Loucy (cell line): ENCODE measurements around the gene PUDP.
A peak's percentile ranks its signal among the peaks of the same experiment; 100 is the strongest.

Experiments used
- H2AFZ ChIP-seq: fragments of 200-600 bp; sonication (generic); 2 replicates; pipeline ENCODE4 v1.6.0; 2016; ENCODE audit warnings: antibody characterized with exemption, mild to moderate bottlenecking, low read length, moderate library complexity
- H3F3A ChIP-seq: fragments of 200-600 bp; 2 replicates; pipeline ENCODE4 v1.6.0; 2016; ENCODE audit warnings: antibody characterized with exemption, low read depth, mild to moderate bottlenecking
- H3K27me3 ChIP-seq: fragments of 200-600 bp; sonication (generic); 2 replicates; pipeline ENCODE4 v1.6.1; 2014; ENCODE audit warnings: low read length, mild to moderate bottlenecking; ENCODE audit not compliant: insufficient read depth, poor library complexity, severe bottlenecking
- H3K36me3 ChIP-seq: fragments of 200-600 bp; sonication (generic); 2 replicates; pipeline ENCODE4 v1.6.1; 2016; ENCODE audit warnings: low read length; ENCODE audit not compliant: insufficient read depth
- H3K4me1 ChIP-seq: fragments of 200-600 bp; sonication (generic); 2 replicates; pipeline ENCODE4 v1.5.1; 2014; ENCODE audit warnings: low read length, mild to moderate bottlenecking; ENCODE audit not compliant: insufficient read depth, poor library complexity, severe bottlenecking
- H3K4me2 ChIP-seq: fragments of 200-600 bp; sonication (generic); 2 replicates; pipeline ENCODE4 v1.6.0; 2014; ENCODE audit warnings: antibody characterized with exemption, low read length, low read depth, mild to moderate bottlenecking; ENCODE audit not compliant: poor library complexity, severe bottlenecking
- H3K4me3 ChIP-seq: fragments of 200-600 bp; sonication (generic); 2 replicates; pipeline ENCODE4 v1.5.1; 2014; ENCODE audit warnings: low read length, mild to moderate bottlenecking, mixed read lengths; ENCODE audit not compliant: poor library complexity, severe bottlenecking
- H3K79me2 ChIP-seq: fragments of 200-600 bp; sonication (generic); 2 replicates; pipeline ENCODE4 v1.6.1; 2014; ENCODE audit warnings: low read length; ENCODE audit not compliant: insufficient read depth
- H3K9ac ChIP-seq: fragments of 200-600 bp; sonication (generic); 2 replicates; pipeline ENCODE4 v1.6.0; 2014; ENCODE audit warnings: mild to moderate bottlenecking, low read depth, low read length, moderate library complexity; ENCODE audit not compliant: poor library complexity, severe bottlenecking
- H3K9me2 ChIP-seq: fragments of 200-600 bp; sonication (generic); replicated peaks from 2 replicates; pipeline ENCODE4 v1.6.1; 2016; ENCODE audit warnings: low read depth, low read length, mixed read lengths
- H3K9me3 ChIP-seq: fragments of 200-600 bp; sonication (generic); 2 replicates; pipeline ENCODE4 v1.6.1; 2014; ENCODE audit warnings: mild to moderate bottlenecking, antibody characterized with exemption, low read length, low read depth; ENCODE audit not compliant: insufficient read depth
- H4K20me1 ChIP-seq: fragments of 200-600 bp; sonication (generic); 2 replicates; pipeline ENCODE4 v1.6.0; 2014; ENCODE audit warnings: antibody characterized with exemption, low read length, mild to moderate bottlenecking; ENCODE audit not compliant: insufficient read depth, poor library complexity, severe bottlenecking
- CTCF ChIP-seq: fragments of 200-600 bp; sonication (generic); conservative IDR thresholded peaks from 2 replicates; pipeline ENCODE4 v1.5.1; 2014; ENCODE audit warnings: mild to moderate bottlenecking, antibody characterized with exemption, low read length
- EZH2phosphoT487 ChIP-seq: fragments of 200-600 bp; IDR thresholded peaks from 2 replicates; pipeline ENCODE4 v1.6.1; 2018; ENCODE audit warnings: antibody characterized with exemption, mild to moderate bottlenecking, moderate library complexity, borderline replicate concordance

The PUDP gene

DNA sequence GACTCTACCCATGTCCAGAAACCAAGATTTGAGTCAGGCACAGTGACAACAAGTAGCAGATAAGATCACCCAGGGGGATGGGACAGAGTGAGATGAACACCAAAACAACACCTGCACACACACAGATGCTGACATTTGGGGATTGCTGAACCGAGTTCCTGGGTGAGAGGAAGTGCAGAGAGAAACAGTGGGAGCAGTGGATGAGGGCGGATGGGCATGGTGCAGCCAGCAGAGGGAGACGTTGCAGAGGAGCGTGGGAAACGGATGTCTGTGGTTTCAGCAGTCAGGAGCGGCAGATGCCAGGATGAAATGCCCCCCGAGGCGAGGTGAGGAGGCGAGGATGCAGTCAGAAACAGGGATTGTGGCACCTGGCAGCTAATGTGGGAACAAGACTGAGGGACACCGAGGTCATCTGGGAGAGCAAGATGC, 79.0 kb downstream of the PUDP start:
- H4K20me1 ChIP-seq = no peaks in the 10 kb centered on the region
- H3K27me3 ChIP-seq = no peaks in the 10 kb centered on the region
- no peak for TF ChIP-seq EZH2phosphoT487
- peak; percentile 45 for TF ChIP-seq CTCF
- H3K9me3 ChIP-seq = no peaks in the 10 kb centered on the region
- peaks cover 5% of the 10 kb centered on the region; the same call in 1 of the 2 replicates for H3K36me3 ChIP-seq
- H3K4me2 ChIP-seq = no peak overlapping the region
- H3K9me2 ChIP-seq = no peaks in the 10 kb centered on the region
- no peak overlapping the region for H2AFZ ChIP-seq
- no peaks in the 10 kb centered on the region for H3F3A ChIP-seq
- H3K4me1 ChIP-seq = peaks cover 2% of the 10 kb centered on the region
- H3K9ac ChIP-seq = no peak overlapping the region
- no peaks in the 10 kb centered on the region for H3K79me2 ChIP-seq
- H3K4me3 ChIP-seq = no peak overlapping the region

DNA sequence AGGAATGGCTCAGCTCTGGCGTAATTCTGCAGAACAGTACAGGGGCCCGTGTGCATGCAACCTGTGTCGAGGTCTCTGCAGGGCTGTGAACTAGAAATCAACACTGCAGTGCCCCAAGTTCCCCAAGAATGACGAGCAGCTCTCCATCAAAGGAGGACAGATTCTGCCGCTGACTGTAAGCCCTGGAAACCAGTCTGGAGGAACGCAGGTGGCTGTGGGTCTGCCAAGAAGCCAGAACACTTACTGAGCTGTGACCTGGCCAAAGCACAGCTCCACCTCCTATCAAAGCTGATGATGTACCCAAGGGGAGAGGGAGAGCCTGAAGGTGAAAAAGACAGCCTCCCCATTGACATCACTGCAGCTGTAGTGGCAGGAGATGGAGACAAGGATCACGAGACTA, 80.7 kb downstream of the PUDP start:
- no peak overlapping the region for H3K4me2 ChIP-seq

DNA sequence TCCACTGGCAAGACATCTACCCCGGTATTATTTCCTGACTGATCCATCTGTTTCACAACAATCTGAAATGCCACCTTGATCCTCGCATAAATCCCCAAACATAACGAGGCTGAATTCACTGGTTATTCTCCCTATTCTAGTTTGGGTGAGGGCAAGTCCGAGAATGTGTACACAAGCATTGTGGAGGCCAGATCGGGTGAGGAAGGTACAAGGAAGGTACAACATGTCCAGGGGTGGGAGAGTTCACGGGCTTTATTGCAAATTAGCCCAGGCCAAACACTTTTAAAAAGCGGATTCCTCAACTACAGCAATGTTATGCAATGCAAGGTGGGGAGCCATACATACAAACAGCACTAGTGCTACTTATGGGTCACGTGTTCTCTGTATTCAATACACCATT, 82.5 kb downstream of the PUDP start:
- H3K36me3 ChIP-seq = peaks cover 5% of the 10 kb centered on the region; the same call in 1 of the 2 replicates
- peaks cover 13% of the 10 kb centered on the region for H3K4me1 ChIP-seq
- H3K9me3 ChIP-seq = no peaks in the 10 kb centered on the region
- H3K4me3 ChIP-seq = no peak overlapping the region
- H4K20me1 ChIP-seq = no peaks in the 10 kb centered on the region
- no peak overlapping the region for H3K9ac ChIP-seq
- no peak overlapping the region for H2AFZ ChIP-seq
- no peaks in the 10 kb centered on the region for H3F3A ChIP-seq
- no peaks in the 10 kb centered on the region for H3K27me3 ChIP-seq
- H3K79me2 ChIP-seq = no peaks in the 10 kb centered on the region
- no peaks in the 10 kb centered on the region for H3K9me2 ChIP-seq
- no peak overlapping the region for H3K4me2 ChIP-seq
- no peak for TF ChIP-seq CTCF
- no peak for TF ChIP-seq EZH2phosphoT487

More for the DNA sequence above, 80.7 kb downstream of the PUDP start:
- Histone ChIP-seq H3K27me3 (no peaks in the 10 kb centered on the region), H4K20me1 (no peaks in the 10 kb centered on the region), H3K4me3 (no peak overlapping the region), H3K36me3 (peaks cover 5% of the 10 kb centered on the region; the same call in 1 of the 2 replicates), H3F3A (no peaks in the 10 kb centered on the region), H2AFZ (no peak overlapping the region), H3K4me1 (peaks cover 10% of the 10 kb centered on the region), H3K9me2 (no peaks in the 10 kb centered on the region), H3K9me3 (no peaks in the 10 kb centered on the region), H3K79me2 (no peaks in the 10 kb centered on the region), H3K9ac (no peak overlapping the region)
- no peak for TF ChIP-seq CTCF
- no peak for TF ChIP-seq EZH2phosphoT487
